ENCODE results near the gene MYO10.
A peak's percentile ranks its signal among the peaks of the same experiment; 100 is the strongest.

The MYO10 gene

GRCh38 chr5:16916262-16916878 is 19.7 kb downstream of the MYO10 start:
- peak; percentile 81 for DNase-seq (ENCODE audit: low spot score)

- DNase-seq (ENCODE audit: low spot score), result no peak
Measured at GRCh38 chr5:16914584-16914983, 21.5 kb downstream of the MYO10 start.

- DNase-seq (ENCODE audit: low spot score), result no peak
Measured at GRCh38 chr5:16914108-16914435, 22.0 kb downstream of the MYO10 start.

- DNase-seq (ENCODE audit: low spot score), result no peak
Measured at GRCh38 chr5:16913187-16914107, 22.6 kb downstream of the MYO10 start.

- DNase-seq (ENCODE audit: low spot score), result no peak
Measured at GRCh38 chr5:16912080-16912479, 24.0 kb downstream of the MYO10 start.

- DNase-seq (ENCODE audit: low spot score), result peak; percentile 70
Measured at GRCh38 chr5:16909464-16909863, 26.6 kb downstream of the MYO10 start.

GRCh38 chr5:16907270-16907669 is 28.8 kb downstream of the MYO10 start:
- no peak for DNase-seq (ENCODE audit: low spot score)

- no peak for DNase-seq (ENCODE audit: low spot score)
Measured at GRCh38 chr5:16906255-16906654, 29.8 kb downstream of the MYO10 start.

GRCh38 chr5:16903480-16904300 is 32.4 kb downstream of the MYO10 start:
- DNase-seq (ENCODE audit: low spot score), result no peak

GRCh38 chr5:16902846-16903245 is 33.2 kb downstream of the MYO10 start:
- no peak for DNase-seq (ENCODE audit: low spot score)

- DNase-seq (ENCODE audit: low spot score), result no peak
Measured at GRCh38 chr5:16901021-16901644, 35.0 kb downstream of the MYO10 start.

- no peak for DNase-seq (ENCODE audit: low spot score)
Measured at GRCh38 chr5:16899171-16899570, 36.9 kb downstream of the MYO10 start.

- DNase-seq (ENCODE audit: low spot score), result no peak
Measured at GRCh38 chr5:16897800-16898199, 38.3 kb downstream of the MYO10 start.

- DNase-seq (ENCODE audit: low spot score), result peak; percentile 76
Measured at GRCh38 chr5:16897284-16897704, 38.8 kb downstream of the MYO10 start.

- no peak for DNase-seq (ENCODE audit: low spot score)
Measured at GRCh38 chr5:16896767-16897166, 39.3 kb downstream of the MYO10 start.

GRCh38 chr5:16894236-16895057 is 41.6 kb downstream of the MYO10 start:
- peak; percentile 99 for DNase-seq (ENCODE audit: low spot score)

GRCh38 chr5:16891033-16891432 is 45.1 kb downstream of the MYO10 start:
- DNase-seq (ENCODE audit: low spot score), result no peak

- no peak for DNase-seq (ENCODE audit: low spot score)
Measured at GRCh38 chr5:16889972-16890519, 46.0 kb downstream of the MYO10 start.

- DNase-seq (ENCODE audit: low spot score), result peak; percentile 47
Measured at GRCh38 chr5:16889203-16889971, 46.7 kb downstream of the MYO10 start.

- peak; percentile 49 for DNase-seq (ENCODE audit: low spot score)
Measured at GRCh38 chr5:16888694-16889124, 47.4 kb downstream of the MYO10 start.

Data from SW480 (cell line).